H9 (cell line): ENCODE data around the gene P2RX2. TPM values are rescaled to one million over a fixed set of nuclear protein-coding genes. Genes with fewer than 3 reads are reported as not detected.

Experiments
- DNase-seq: peaks from one replicate; pipeline ENCODE4 v3.0.0-alpha.2; 2017
- H2AFZ ChIP-seq: one replicate; pipeline ENCODE4 v1.6.1; 2013; ENCODE audit warnings: mild to moderate bottlenecking, low read length, control low read depth, moderate library complexity
- H2AK5ac ChIP-seq: 2 replicates; pipeline ENCODE4 v1.6.1; 2013; ENCODE audit warnings: low read length, control low read depth, mixed read lengths; ENCODE audit not compliant: insufficient read length
- H2BK120ac ChIP-seq: one replicate; pipeline ENCODE4 v1.6.1; 2013; ENCODE audit warnings: low read depth, mild to moderate bottlenecking, low read length, control low read depth, inconsistent platforms; ENCODE audit not compliant: poor library complexity, severe bottlenecking
- H2BK12ac ChIP-seq: 2 replicates; pipeline ENCODE4 v1.6.1; 2013; ENCODE audit warnings: low read length, control low read depth, mixed read lengths, low read depth; ENCODE audit not compliant: insufficient read length
- H2BK15ac ChIP-seq: 2 replicates; pipeline ENCODE4 v1.6.1; 2013; ENCODE audit warnings: low read depth, low read length, control low read depth
- H2BK20ac ChIP-seq: one replicate; pipeline ENCODE4 v1.6.1; 2013; ENCODE audit warnings: low read depth, mild to moderate bottlenecking, low read length, control low read depth, inconsistent platforms; ENCODE audit not compliant: poor library complexity, severe bottlenecking
- H2BK5ac ChIP-seq: 2 replicates; pipeline ENCODE4 v1.6.1; 2013; ENCODE audit warnings: low read length, control low read depth, mixed read lengths; ENCODE audit not compliant: insufficient read length
- H3K14ac ChIP-seq: 2 replicates; pipeline ENCODE4 v1.6.1; 2013; ENCODE audit warnings: low read length, control low read depth; ENCODE audit not compliant: insufficient read depth
- H3K18ac ChIP-seq: 2 replicates; pipeline ENCODE4 v1.6.1; 2013; ENCODE audit warnings: low read depth, mild to moderate bottlenecking, mixed read lengths, low read length, control low read depth; ENCODE audit not compliant: insufficient read length
- H3K23ac ChIP-seq: 2 replicates; pipeline ENCODE4 v1.6.1; 2013; ENCODE audit warnings: low read length, control low read depth, mixed read lengths, low read depth; ENCODE audit not compliant: insufficient read length
- H3K23me2 ChIP-seq: 2 replicates; pipeline ENCODE4 v1.6.1; 2013; ENCODE audit warnings: low read depth, mild to moderate bottlenecking, mixed read lengths, low read length, control low read depth; ENCODE audit not compliant: insufficient read length, poor library complexity, severe bottlenecking
- H3K27ac ChIP-seq: 2 replicates; pipeline ENCODE4 v1.5.1; 2013; ENCODE audit warnings: low read length, control low read depth, mixed read lengths, low read depth; ENCODE audit not compliant: insufficient read length
- H3K27me3 ChIP-seq: 2 replicates; pipeline ENCODE4 v1.6.1; 2013; ENCODE audit warnings: low read length, control low read depth, inconsistent platforms; ENCODE audit not compliant: insufficient read depth
- H3K4ac ChIP-seq: 2 replicates; pipeline ENCODE4 v1.6.1; 2013; ENCODE audit warnings: low read depth, mild to moderate bottlenecking, control low read depth, inconsistent platforms, low read length, moderate library complexity
- H3K4me1 ChIP-seq: 2 replicates; pipeline ENCODE4 v1.6.1; 2013; ENCODE audit warnings: low read length, control low read depth, inconsistent platforms; ENCODE audit not compliant: insufficient read depth
- H3K4me2 ChIP-seq: 2 replicates; pipeline ENCODE4 v1.6.1; 2013; ENCODE audit warnings: low read length, control low read depth, mixed read lengths; ENCODE audit not compliant: insufficient read length, insufficient read depth
- H3K56ac ChIP-seq: 2 replicates; pipeline ENCODE4 v1.6.1; 2013; ENCODE audit warnings: low read depth, mild to moderate bottlenecking, mixed read lengths, low read length, control low read depth; ENCODE audit not compliant: insufficient read length
- H3K79me1 ChIP-seq: 2 replicates; pipeline ENCODE4 v1.6.1; 2013; ENCODE audit warnings: low read depth, mild to moderate bottlenecking, moderate library complexity, low read length, control low read depth, inconsistent platforms; ENCODE audit not compliant: insufficient read depth, poor library complexity, severe bottlenecking
- H3K79me2 ChIP-seq: 2 replicates; pipeline ENCODE4 v1.6.1; 2013; ENCODE audit warnings: low read length, control low read depth, inconsistent platforms; ENCODE audit not compliant: insufficient read depth
- H3K9ac ChIP-seq: 2 replicates; pipeline ENCODE4 v1.6.1; 2013; ENCODE audit warnings: low read length, control low read depth, mixed read lengths; ENCODE audit not compliant: insufficient read length; ENCODE audit errors: extremely low read depth
- H3K9me3 ChIP-seq: one replicate; pipeline ENCODE4 v1.6.1; 2013; ENCODE audit warnings: low read depth, low read length, inconsistent platforms; ENCODE audit not compliant: control insufficient read depth
- H3T11ph ChIP-seq: one replicate; pipeline ENCODE4 v1.6.1; 2013; ENCODE audit warnings: mild to moderate bottlenecking, low read length, control low read depth, inconsistent platforms
- H4K20me1 ChIP-seq: one replicate; pipeline ENCODE4 v1.6.1; 2013; ENCODE audit not compliant: control insufficient read depth, insufficient read length, insufficient read depth
- H4K5ac ChIP-seq: 2 replicates; pipeline ENCODE4 v1.6.1; 2013; ENCODE audit warnings: low read depth, mild to moderate bottlenecking, mixed read lengths, low read length, control low read depth; ENCODE audit not compliant: insufficient read length
- H4K8ac ChIP-seq: replicated peaks from 2 replicates; pipeline ENCODE4 v1.6.1; 2013; ENCODE audit warnings: low read length, control low read depth, mixed read lengths, low read depth; ENCODE audit not compliant: insufficient read length
- H4K91ac ChIP-seq: 2 replicates; pipeline ENCODE4 v1.6.1; 2013; ENCODE audit warnings: low read depth, mild to moderate bottlenecking, moderate library complexity, mixed read lengths, low read length, control low read depth; ENCODE audit not compliant: insufficient read length
- H3K27ac Mint-ChIP-seq, 3 experiments: 2 replicates in 2 of 3; 3 replicates in 1 of 3; pipeline ENCODE4 v1.8.0; 2020 to 2021; ENCODE audit warnings: mixed read lengths in 3 of 3, mild to moderate bottlenecking in 1 of 3, moderate library complexity in 1 of 3
- H3K27me3 Mint-ChIP-seq: 2 replicates; pipeline ENCODE4 v1.8.0; 2021; ENCODE audit warnings: low read depth, mild to moderate bottlenecking, moderate library complexity, mixed read lengths
- H3K36me3 Mint-ChIP-seq, 3 experiments: 2 replicates in 2 of 3; 3 replicates in 1 of 3; pipeline ENCODE4 v1.8.0; 2020 to 2021; ENCODE audit warnings: low read depth in 3 of 3, mixed read lengths in 3 of 3; ENCODE audit not compliant: insufficient read depth in 1 of 3
- H3K4me1 Mint-ChIP-seq, 2 experiments: 2 replicates each; pipeline ENCODE4 v1.8.0; 2020; ENCODE audit warnings: mixed read lengths in 2 of 2
- H3K4me3 Mint-ChIP-seq, 2 experiments: 2 replicates in 1 of 2; 3 replicates in 1 of 2; pipeline ENCODE4 v1.8.0; 2020 to 2021; ENCODE audit warnings: mild to moderate bottlenecking in 2 of 2, mixed read lengths in 2 of 2, moderate library complexity in 1 of 2
- H3K9me3 Mint-ChIP-seq, 2 experiments: 2 replicates in 1 of 2; 3 replicates in 1 of 2; pipeline ENCODE4 v1.8.0; 2020; ENCODE audit warnings: mild to moderate bottlenecking in 2 of 2, mixed read lengths in 2 of 2, moderate library complexity in 1 of 2
- WGBS: extraction: QIAGEN DNeasy Blood & Tissue Kit; methylation state at CpG from one replicate; pipeline ENCODE4 v1.1.7; 2013; ENCODE audit warnings: missing lambda C conversion rate, low lambda C conversion rate, mixed read lengths; ENCODE audit not compliant: insufficient read length; ENCODE audit errors: extremely low coverage; 5-methylcytosine and 5-hydroxymethylcytosine counted together
- total RNA-seq: library from RNA; stranded (reverse); gene quantifications from 2 replicates; pipeline ENCODE4 v1.2.1, GENCODE V29; 2021
- TF ChIP-seq, protein P1 (sequence below): fragments of 200-600 bp; sonication (generic); conservative IDR thresholded peaks from 3 replicates; pipeline ENCODE4 v1.8.0; 2021; ENCODE audit warnings: antibody characterized with exemption, mild to moderate bottlenecking

The P2RX2 gene
- total RNA-seq, 1 experiment from 2014 or later: 1.8 TPM

DNA sequence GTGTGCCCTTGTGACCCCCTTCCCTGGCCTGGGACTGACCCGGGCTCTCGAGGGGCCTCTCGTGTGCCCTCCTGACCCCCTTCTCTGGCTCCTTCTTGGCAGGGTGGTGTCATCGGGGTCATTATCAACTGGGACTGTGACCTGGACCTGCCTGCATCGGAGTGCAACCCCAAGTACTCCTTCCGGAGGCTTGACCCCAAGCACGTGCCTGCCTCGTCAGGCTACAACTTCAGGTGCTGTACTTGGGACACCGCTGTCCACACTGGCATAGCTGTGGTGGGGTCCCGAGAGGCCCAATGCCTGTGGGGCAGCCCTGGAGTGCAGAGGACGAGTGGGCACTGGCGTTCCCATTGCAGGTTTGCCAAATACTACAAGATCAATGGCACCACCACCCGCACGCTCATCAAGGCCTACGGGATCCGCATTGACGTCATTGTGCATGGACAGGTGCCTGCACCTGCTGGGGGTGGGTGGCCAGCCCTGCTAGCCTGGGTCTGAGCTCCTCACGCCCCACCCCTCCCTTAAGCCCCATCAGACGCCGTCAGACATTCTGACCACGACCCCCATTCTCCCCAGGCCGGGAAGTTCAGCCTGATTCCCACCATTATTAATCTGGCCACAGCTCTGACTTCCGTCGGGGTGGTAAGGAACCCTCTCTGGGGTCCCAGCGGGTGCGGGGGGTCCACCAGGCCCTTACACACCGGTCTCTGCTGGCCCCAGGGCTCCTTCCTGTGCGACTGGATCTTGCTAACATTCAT, 2.5 kb downstream of the P2RX2 start:
- H3K56ac ChIP-seq: no peak overlapping the region
- peaks cover 18 to 30% (median 24%) of the 10 kb centered on the region in 3 experiments for H3K36me3 Mint-ChIP-seq
- peaks cover 38% of the 10 kb centered on the region for H3K27me3 Mint-ChIP-seq
- no peak overlapping the region for H4K5ac ChIP-seq
- no peak for DNase-seq
- peaks cover 16% of the 10 kb centered on the region for H3K27me3 ChIP-seq
- no peak overlapping the region for H3K4me2 ChIP-seq
- no CpG with 5 or more reads among the region's 28 CpGs for WGBS
- no peak overlapping the region for H3K23ac ChIP-seq
- no peak overlapping the region for H3K27ac ChIP-seq
- H2AK5ac ChIP-seq: no peak overlapping the region
- peaks cover 5 to 15% of the 10 kb centered on the region in 2 experiments for H3K4me1 Mint-ChIP-seq
- H2BK5ac ChIP-seq: no peak overlapping the region
- H4K91ac ChIP-seq: no peak overlapping the region
- H3K4ac ChIP-seq: no peak overlapping the region
- no peak overlapping the region for H3K18ac ChIP-seq
- H3K27ac Mint-ChIP-seq: no peak overlapping the region
- H3K9me3 Mint-ChIP-seq: peaks cover 15 to 16% of the 10 kb centered on the region in 2 experiments
- no peak overlapping the region for H3K14ac ChIP-seq
- no peaks in the 10 kb centered on the region for H3K23me2 ChIP-seq
- no peaks in the 10 kb centered on the region for H3K4me1 ChIP-seq
- H2BK120ac ChIP-seq: no peak overlapping the region
- H4K8ac ChIP-seq: no peak overlapping the region
- no peaks in the 10 kb centered on the region for H3K79me2 ChIP-seq
- no peak overlapping the region for H2BK12ac ChIP-seq
- no peak overlapping the region for H3K4me3 Mint-ChIP-seq
- peaks cover 17% of the 10 kb centered on the region for H3K9me3 ChIP-seq
- H2BK20ac ChIP-seq: no peak overlapping the region
- H2BK15ac ChIP-seq: no peak overlapping the region
- H3K79me1 ChIP-seq: no peaks in the 10 kb centered on the region
- TF ChIP-seq, protein P1, sequence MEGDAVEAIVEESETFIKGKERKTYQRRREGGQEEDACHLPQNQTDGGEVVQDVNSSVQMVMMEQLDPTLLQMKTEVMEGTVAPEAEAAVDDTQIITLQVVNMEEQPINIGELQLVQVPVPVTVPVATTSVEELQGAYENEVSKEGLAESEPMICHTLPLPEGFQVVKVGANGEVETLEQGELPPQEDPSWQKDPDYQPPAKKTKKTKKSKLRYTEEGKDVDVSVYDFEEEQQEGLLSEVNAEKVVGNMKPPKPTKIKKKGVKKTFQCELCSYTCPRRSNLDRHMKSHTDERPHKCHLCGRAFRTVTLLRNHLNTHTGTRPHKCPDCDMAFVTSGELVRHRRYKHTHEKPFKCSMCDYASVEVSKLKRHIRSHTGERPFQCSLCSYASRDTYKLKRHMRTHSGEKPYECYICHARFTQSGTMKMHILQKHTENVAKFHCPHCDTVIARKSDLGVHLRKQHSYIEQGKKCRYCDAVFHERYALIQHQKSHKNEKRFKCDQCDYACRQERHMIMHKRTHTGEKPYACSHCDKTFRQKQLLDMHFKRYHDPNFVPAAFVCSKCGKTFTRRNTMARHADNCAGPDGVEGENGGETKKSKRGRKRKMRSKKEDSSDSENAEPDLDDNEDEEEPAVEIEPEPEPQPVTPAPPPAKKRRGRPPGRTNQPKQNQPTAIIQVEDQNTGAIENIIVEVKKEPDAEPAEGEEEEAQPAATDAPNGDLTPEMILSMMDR: no peak
- H2AFZ ChIP-seq: no peak overlapping the region
- H3K9ac ChIP-seq: no peak overlapping the region
- H4K20me1 ChIP-seq: no peaks in the 10 kb centered on the region
- no peak overlapping the region for H3T11ph ChIP-seq
